Stimulated activated CD8-positive, alpha-beta memory T cell treated with anti-CD3 and anti-CD28 coated beads, Interleukin-15, amount 100 ng/mL, for 4 hours (primary cell): Measurements from ENCODE around the gene ATAD1.
"Not testable (repeated sequence)": the region's sequence is repeated elsewhere in the genome, so short reads cannot be mapped to it uniquely, and the experiment has no call there.

Experiments
- DNase-seq, 2 donors: peaks; one replicate each; pipeline ENCODE4 v3.0.0-alpha.2; 2020; ENCODE audit warnings: low read depth in 2 of 2

ATAD1 gene

DNA sequence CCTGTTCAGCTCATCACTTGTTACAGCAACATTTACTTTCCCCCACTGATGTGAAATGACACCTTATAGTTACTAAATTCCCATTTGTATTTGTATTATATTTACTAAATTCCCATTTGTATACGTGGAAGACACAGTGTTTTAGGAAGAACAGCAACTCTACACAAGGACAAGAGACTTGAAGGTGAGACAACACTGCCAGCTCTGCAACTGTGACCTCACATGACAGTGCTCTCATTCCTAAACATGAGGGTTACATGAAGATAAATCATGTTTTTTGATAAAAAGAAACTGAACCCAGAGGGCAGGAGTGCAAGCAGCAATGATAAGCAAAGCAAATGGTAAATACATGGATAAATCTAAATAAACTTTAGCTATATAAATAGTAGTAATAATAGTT lies 60.3 kb downstream of the ATAD1 start:
- no peak for DNase-seq

DNA sequence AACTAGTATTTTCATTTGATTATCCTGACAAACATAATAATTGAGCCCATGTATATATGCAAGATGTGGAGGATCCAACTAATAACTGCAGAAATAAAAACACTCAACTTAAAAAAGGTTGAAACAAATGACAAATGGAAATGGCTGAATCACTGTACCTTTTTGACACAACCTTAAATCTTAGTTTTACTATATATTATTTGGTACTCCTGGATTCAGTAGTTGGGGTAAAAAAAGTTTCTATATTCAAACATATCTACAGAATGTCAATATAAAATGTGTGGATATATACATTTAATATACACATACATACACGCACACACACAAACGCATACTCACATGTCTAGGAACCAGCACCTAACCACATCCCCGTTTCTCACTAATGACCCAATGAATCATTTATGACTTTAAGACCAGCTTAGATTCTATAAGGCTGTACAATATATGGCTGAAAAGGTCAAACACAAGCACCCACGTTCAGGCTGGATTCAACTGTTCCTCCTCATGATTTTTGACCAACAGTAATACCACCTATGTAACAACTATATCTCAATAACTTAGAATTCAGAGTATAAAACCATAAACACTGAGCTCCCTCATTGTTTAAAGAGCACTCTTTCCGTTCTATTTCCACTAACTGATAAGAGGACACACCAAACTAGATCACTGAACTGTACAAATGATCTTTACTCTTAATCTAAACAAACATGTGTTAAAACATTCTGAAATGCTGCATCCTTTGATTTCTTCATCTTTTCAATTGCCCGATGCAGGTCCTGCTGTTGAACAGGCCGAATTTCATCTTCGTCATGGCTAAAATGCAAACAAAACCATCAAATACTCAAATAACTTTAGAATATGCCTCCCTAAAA lies 63.8 kb downstream of the ATAD1 start:
- DNase-seq: no peak

DNA sequence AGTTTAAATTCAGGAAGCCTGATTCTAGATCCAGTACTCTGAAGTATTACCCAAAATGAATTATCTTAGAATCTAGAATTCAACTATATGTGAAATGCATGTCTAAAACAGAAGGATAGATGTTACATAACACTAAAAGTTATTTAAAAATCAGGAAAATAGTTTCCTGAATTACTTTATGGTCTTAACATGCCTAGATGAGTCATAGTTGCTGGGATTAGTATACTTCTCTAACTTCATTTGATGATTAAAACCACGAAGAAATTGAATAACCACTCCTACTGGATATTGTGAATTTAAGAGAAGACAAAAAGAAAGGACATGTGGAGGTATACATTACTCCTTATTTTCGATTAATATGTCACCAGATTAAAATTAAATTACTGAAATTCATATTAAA lies 65.5 kb downstream of the ATAD1 start:
- DNase-seq: no peak

DNA sequence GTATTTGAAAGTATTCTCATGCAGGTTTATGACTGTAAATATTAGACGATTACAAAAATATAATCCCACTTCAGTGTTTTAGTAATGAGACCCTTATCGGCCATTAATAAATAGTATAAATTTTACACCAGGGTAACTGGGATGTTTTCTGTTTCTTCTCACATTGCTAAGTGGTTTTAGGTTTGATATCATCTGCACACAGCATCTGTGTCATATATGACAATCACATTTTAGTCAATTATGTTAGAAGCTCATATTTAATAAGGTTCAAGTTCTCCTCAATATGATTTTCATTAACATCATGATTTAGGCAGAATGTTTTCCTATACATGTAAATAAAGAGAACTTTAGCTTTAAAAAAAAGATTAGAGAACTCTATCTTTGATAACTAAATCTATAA lies 66.8 kb downstream of the ATAD1 start:
- no peak for DNase-seq

DNA sequence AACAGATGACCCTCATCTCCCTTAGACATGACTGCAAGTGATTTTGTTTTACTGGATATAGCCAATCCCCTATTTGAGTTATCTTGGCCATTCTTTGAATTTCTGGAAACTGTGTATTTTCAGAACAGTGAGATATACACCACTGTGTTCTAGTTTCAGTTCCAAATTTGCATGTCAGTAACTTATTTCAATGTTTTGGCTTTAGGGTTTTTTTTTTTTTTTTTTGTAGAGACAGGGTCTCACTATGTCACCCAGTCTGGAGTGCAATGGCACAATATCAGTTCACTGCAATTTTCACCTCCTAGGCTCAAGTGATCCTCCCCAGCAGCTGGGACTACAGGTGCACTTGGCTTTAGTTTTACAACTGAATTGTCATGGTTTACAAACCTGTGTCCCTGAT lies 67.2 kb downstream of the ATAD1 start:
- DNase-seq: no peak

DNA sequence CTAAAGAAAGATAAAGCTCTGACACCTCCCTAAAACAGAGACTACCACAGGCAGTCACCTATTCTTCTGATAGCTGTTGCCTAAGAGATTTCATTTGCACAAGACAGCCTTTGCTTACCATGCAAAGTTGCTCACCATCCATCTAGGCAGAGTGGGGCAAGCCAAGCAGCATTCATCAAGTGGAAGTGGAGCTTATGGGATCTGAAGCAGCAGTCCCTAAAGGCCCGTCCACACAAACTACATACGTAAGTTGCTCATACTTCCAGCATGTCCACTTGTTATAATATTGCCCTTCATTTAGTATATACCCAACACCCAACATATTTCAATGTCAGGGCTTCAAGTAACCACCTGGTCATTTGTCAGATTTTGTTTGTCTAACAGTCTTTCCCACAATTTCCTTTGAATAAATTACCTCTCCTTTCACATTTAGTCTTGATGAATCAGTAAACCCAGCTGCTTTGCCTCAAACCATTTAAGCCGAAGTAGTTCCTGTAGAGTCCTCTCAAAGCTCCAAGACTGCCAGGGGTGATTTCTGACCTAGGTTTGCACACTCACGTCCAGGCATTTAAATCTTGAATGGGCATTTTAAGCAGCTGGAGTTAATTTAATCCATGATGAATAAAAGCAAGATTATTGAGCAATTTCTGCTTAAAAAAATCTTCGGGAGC lies 67.9 kb downstream of the ATAD1 start:
- no peak for DNase-seq

DNA sequence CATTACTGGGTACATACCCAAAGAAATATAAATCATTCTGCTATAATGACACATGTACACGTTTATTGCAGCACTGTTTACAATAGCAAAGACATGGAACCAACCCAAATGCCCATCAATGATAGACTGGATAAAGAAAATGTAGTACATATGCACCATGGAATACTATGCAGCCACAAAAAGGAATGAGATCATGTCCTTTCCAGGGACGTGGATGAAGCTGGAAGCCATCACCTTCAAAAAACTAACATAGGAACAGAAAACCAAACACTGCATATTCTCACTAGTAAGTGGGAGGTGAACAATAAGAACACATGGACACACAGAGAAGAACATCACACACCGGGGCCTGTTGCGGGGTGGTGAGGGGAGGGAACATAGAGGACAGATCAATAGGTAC lies 69.8 kb downstream of the ATAD1 start:
- DNase-seq: not testable (repeated sequence)

DNA sequence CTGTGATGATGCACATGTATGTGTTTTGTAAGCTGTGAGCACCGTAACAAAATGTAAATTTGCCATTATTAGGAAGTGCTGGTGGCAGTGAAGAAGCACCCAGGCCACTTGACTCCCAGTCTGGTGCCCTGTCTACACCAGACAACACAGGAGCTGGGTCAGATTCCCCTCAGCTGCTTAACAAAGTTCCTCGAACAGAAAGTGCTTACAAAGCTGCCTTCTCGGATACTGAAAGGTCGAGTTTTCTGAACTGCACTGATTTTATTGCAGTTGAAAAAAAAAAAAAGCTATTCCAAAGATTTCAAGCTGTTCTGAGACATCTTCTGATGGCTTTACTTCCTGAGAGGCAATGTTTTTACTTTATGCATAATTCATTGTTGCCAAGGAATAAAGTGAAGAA lies 71.1 kb downstream of the ATAD1 start:
- DNase-seq: no peak

DNA sequence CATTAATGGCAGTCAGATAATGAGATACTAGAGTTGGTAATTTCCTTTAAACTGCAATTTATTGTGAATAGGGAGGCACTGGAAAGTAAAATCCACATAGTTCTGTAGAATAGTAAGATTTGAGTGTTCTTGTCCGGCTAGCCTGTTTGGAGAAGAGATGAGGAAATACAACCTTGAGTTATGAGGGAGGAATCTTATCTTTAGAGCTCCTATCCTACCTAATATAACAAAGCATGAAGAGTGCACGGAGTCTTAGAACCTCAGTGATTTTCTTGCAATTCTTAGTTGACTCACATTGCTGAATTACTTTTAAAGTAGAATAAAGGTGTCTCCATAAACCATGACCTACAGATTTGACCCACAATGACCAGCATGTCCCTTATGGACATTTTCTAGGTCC lies 73.4 kb downstream of the ATAD1 start:
- no peak for DNase-seq

DNA sequence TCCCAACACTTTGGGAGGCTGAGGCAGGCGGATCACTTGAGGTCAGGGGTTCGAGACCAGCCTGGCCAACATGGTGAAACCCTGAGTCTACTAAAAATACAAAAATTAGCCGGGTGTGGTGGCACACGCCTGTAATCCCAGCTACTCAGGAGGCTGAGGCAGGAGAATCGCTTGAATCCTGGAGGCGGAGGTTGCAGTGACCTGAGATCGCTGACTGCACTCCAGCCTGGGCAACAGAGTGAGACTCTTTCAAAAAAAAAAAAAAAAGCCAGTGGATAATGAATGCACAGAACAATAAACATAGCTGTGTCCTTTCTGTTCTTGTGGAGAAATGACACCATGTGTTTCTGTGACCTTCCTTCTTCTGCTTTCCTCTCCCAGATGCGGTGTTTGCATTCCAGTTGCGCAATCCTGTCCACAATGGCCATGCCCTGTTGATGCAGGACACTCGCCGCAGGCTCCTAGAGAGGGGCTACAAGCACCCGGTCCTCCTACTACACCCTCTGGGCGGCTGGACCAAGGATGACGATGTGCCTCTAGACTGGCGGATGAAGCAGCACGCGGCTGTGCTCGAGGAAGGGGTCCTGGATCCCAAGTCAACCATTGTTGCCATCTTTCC lies 74.9 kb downstream of the ATAD1 start:
- DNase-seq: not testable (repeated sequence)

DNA sequence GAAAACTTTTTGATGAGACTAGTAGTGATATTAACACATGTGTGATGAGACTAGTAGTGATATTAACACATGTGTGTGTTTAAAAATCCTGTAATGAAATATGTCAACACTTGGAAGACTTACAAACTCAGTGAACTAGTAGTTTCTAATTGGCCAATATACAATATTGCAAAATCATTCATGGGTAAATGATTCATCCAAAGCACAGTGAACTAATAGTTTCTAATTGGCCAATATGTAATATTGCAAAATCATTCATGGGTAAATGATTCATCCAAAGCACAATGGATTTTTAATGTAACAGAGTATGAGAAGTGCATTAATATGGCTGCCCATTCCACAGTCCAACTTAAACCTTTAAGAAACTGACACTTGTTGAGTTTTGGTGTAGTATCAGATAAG lies 77.8 kb downstream of the ATAD1 start:
- DNase-seq: no peak

DNA sequence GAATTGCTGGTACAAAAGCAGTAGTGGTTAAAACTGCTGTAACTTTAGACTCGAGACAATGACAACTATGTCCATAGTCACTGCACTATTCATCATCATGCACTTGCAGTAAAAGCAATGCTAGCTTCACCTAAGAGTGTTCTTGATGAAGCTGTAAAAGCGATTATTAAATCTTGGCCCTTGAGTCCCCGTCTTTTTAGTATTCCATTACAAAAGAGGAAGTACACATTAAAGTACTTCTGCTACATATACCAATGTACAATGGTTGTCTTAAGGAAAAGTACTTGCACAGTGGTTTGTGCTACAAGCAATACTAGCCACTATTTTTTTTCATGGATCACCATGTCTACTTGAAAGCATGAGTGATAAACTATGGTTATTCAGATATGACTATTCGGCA lies 78.3 kb downstream of the ATAD1 start:
- DNase-seq: no peak

DNA sequence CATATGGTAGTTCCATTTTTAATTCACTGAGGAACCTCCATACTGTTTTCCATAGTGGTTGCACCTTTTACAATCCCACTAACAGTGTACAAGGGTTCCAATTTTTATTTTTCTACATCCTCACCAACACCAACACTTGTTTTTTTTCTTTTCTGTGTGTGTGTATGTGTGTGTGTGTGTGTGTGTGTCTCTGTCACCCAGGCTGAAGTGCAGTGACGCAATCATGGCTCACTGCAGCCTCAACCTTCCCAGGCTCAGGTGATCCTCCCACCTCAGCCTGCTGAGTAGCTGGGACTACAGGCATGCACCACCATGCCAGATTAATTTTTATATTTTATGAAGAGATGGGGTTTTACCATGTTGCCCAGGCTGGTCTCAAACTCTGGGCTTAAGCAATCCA lies 79.8 kb downstream of the ATAD1 start:
- DNase-seq: not testable (repeated sequence)

DNA sequence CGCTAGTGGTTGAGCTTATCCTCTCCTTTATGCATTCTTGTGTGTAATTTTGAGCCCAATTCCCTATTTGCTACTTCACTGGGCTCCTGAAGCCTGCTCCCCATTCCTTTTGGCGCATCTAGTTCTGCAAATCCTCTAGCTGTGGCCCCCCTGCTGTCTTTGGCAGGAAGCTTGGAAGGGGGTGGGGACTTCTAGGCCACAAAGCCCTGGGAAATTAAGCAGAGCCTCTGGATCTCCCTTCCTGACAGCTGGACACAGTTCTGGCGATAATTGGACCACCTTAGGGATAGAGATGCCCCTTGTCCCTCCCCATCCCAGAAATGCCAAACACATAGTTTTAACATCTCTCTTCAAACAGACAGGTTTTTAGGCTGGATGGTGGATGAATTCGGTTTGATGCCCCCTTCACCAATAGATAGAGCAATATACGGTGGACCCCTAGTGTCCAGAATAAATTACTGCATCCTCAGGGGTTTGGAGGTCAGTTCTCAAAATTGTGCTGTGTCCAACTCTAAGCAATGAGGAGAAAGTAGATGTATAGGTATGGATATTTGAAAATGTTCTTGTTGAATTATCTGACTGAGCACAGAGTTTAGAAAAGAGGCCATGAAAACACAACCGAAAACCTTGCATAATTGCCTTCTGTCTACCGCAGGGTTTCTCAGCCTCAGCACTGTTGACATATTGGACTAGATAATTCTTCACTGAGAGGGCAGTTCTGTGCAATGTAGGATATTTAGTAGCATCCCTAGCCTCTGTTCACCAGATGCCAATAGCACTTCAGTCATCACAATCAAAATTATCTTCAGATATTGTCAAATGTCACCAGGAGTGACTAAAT lies 82.8 kb downstream of the ATAD1 start:
- no peak for DNase-seq

DNA sequence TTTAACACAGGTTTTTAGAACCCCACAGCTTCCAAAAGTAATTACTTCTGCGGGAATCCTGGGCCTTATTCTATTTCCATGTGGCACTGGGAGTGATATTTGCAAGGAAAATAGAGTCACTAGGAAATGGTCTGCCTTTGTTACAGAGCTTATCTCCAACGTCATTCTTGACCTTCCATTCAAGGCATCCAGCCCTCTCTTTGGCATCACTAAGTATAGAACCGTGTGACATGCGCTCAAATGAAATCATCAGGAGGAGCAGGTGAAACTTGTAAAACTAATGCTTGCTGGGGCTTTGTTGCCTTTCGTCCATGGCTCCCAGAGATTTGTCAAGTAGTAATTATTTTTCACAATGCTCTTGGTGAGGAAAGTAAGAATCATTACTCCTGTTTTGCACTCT lies 84.9 kb downstream of the ATAD1 start:
- no peak for DNase-seq

DNA sequence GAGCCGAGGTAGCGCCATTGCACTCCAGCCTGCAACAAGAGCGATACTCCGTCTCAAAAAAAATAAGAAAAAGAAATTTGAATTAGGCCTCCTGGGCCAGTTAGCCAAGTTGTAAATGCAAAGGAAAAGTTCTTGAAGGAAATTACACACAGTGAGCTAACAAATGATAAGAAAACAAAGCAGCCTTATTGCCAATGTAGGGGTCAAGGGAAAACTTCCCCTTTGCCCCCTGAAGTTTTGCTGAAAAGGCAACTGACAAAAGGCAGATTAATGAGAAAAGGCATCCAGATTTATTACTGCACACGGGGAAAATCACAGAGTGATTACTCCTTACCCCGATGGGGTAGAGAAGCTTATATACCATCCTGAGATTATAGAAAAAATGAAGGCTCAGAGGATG lies 88.1 kb downstream of the ATAD1 start:
- DNase-seq: no peak

DNA sequence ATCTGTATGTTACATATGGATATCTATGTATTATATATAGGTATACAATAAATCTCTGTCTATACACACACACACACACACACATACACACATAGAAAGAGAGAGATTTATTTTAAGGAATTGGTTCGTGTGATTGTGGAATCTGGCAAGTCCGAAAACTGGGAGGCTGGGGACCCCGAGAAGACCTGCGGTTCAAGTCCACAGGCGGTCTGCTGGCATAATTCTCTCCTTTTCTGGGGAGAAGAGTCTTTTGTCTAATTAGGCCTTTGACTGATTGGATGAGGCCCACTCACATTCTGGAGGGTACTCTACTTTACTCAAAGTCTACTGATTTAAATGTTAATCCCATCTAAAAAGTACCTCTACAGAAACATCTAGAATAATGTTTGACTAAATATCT lies 93.2 kb downstream of the ATAD1 start:
- no peak for DNase-seq

DNA sequence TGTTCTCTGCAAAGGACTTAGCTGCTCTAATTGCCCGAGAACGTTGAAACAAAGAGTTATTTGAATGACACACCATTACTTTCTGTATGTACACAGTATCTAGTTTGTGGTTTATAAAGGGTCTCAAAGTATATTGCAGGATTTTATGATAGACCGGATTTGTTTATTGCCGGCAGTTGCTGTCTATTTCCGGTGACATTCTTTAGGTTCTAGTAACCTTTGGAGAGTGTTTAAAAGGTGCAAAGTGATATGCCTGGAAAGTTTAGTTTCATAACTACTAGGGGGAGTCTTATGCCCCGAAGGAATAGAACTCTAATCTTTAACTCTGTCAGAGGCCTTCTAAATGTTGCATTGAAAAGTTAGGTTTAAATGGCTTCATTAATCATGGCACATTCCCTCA lies 94.5 kb downstream of the ATAD1 start:
- no peak for DNase-seq

DNA sequence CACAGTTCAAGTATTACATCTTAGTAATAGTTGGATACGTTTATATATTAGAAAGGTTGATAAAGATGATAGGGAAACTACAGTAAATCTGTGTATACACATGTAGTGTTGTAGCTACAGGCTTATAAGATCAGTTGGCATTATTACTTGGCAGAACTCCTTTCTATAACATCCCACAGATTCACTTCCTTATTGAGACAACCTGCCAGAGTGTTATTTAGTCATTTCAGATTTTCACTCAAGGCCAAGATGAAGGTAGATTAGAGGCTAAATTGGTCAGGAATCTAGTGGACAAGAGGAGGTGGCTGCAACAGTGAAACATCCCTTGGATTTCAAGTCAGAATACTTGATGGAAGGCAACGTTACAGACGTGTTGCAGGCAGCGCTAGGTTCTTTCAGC lies 95.3 kb downstream of the ATAD1 start:
- no peak for DNase-seq

DNA sequence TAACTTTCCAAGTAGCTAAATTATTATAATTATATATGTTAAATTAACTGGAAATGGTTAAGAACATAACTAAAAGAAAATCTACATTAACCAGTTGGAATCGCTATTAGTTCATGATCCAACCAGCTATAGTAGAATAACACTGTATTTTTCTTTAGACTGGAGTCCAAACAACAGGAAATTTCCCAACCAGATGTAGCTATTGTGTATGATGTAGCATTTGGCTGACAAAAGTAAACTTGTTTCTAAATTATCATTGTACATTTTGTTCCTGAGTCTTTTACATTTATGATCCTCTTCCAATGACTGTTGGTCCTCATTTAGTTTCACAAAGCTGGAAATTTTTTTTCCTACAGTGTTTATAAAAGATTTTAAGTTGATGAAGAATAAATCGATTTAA lies 96.2 kb downstream of the ATAD1 start:
- DNase-seq: no peak

DNA sequence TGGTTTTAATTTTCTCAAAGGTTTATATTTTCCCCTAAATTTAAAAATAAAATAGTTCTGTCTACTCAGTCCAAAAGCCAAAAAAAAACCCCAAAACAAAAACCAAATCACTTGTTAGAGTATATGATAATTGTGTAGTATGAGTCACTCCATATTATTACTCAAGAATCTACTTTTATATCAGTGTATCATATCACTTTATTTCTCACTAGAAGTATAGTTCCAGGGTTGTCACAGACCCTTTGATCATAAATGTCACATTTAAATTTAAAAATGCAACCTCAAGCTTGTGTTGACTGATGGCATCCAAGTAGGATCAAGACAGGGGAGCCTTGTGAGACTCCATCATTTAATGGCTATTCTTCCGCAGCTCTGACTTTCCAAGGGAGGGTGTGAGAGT lies 97.4 kb downstream of the ATAD1 start:
- no peak for DNase-seq

DNA sequence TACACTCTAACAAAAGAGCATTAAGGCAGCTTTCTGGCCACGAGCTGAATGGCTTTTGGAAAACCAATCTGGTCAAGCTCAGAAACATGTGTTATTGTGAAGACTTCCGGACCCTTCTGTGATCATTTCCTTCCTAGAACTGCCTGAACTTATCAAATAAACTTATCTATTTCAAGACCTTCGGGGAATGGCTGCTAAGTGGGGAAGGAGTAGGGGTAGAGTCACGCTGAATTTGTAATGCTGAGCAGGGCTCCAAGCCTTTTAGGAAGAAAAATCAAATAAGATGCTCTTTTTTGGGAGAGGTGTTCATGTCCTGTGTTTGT lies 101.7 kb downstream of the ATAD1 start:
- DNase-seq: no peak
